WTC11 (cell line): ENCODE results near the gene STOM. TPM values are rescaled to one million over a fixed set of nuclear protein-coding genes. Genes with fewer than 3 reads are reported as not detected.

ENCODE experiments used
- ATAC-seq: fragments of 200-7000 bp; cut with Tn5 transposase; 2 replicates; pipeline ENCODE4 v1.10.0; 2021; ENCODE audit warnings: mild to moderate bottlenecking, moderate library complexity
- CTCF ChIA-PET: fragments of 300-600 bp; sonication (Branson Sonifier 250); formaldehyde crosslinking; loops from one replicate; lab custom pipeline; 2021; ENCODE audit warnings: antibody characterized with exemption; lab: Charles Lee
- POLR2A ChIA-PET: fragments of 350-600 bp; sonication (Branson Sonifier 250); formaldehyde crosslinking; loops from one replicate; lab custom pipeline; 2021; ENCODE audit warnings: antibody characterized with exemption; lab: Charles Lee
- DNase-seq: peaks from one replicate; pipeline ENCODE4 v3.0.0; 2021; ENCODE audit warnings: low spot score
- H3K27ac Mint-ChIP-seq: 2 replicates; pipeline ENCODE4 v1.8.0; 2021; ENCODE audit warnings: mixed read lengths
- H3K27me3 Mint-ChIP-seq: 2 replicates; pipeline ENCODE4 v1.8.0; 2021; ENCODE audit warnings: low read depth, mild to moderate bottlenecking, moderate library complexity, mixed read lengths
- H3K36me3 Mint-ChIP-seq: 2 replicates; pipeline ENCODE4 v1.8.0; 2021; ENCODE audit warnings: mixed read lengths
- H3K4me1 Mint-ChIP-seq: 2 replicates; pipeline ENCODE4 v1.8.0; 2022; ENCODE audit warnings: mixed read lengths
- H3K4me3 Mint-ChIP-seq: 2 replicates; pipeline ENCODE4 v1.8.0; 2021; ENCODE audit warnings: mild to moderate bottlenecking, moderate library complexity, mixed read lengths
- H3K9me3 Mint-ChIP-seq: 2 replicates; pipeline ENCODE4 v1.8.0; 2021; ENCODE audit warnings: mixed read lengths
- AFF4 ChIP-seq: sonication (generic); formaldehyde crosslinking; IDR thresholded peaks from 2 replicates; pipeline ENCODE4 v1.8.1; 2023; ENCODE audit warnings: mild to moderate bottlenecking, missing genetic modification reagents, borderline replicate concordance
- CREB1 ChIP-seq: sonication (generic); formaldehyde crosslinking; IDR thresholded peaks from 2 replicates; pipeline ENCODE4 v1.8.0; 2023; ENCODE audit warnings: mild to moderate bottlenecking, missing genetic modification reagents
- EMX1 ChIP-seq: fragments of 250-450 bp; sonication (Bioruptor Pico); IDR thresholded peaks from 2 replicates; pipeline ENCODE4 v1.8.0; 2021; ENCODE audit warnings: mild to moderate bottlenecking
- FOXP1 ChIP-seq: sonication (generic); formaldehyde crosslinking; IDR thresholded peaks from 2 replicates; pipeline ENCODE4 v1.8.0; 2022; ENCODE audit warnings: missing genetic modification reagents, mild to moderate bottlenecking, moderate library complexity, borderline replicate concordance
- HMGA2 ChIP-seq: fragments of 250-450 bp; sonication (Bioruptor Pico); IDR thresholded peaks from 2 replicates; pipeline ENCODE4 v1.4.0; 2021; ENCODE audit warnings: mild to moderate bottlenecking, moderate library complexity
- IRF1 ChIP-seq: sonication (generic); formaldehyde crosslinking; IDR thresholded peaks from 2 replicates; pipeline ENCODE4 v1.8.0; 2023; ENCODE audit warnings: missing genetic modification reagents
- JUN ChIP-seq: sonication (generic); formaldehyde crosslinking; IDR thresholded peaks from 2 replicates; pipeline ENCODE4 v1.8.0; 2023; ENCODE audit warnings: mild to moderate bottlenecking, missing genetic modification reagents
- NFE2L1 ChIP-seq: sonication (generic); formaldehyde crosslinking; IDR thresholded peaks from 2 replicates; pipeline ENCODE4 v1.8.1; 2023; ENCODE audit warnings: missing genetic modification reagents
- USF1 ChIP-seq: sonication (generic); formaldehyde crosslinking; IDR thresholded peaks from 2 replicates; pipeline ENCODE4 v1.8.0; 2022; ENCODE audit warnings: mild to moderate bottlenecking, missing genetic modification reagents
- ZBTB21 ChIP-seq: sonication (generic); formaldehyde crosslinking; IDR thresholded peaks from 2 replicates; pipeline ENCODE4 v1.8.1; 2023; ENCODE audit warnings: mild to moderate bottlenecking, missing genetic modification reagents, borderline replicate concordance
- ZNF232 ChIP-seq: sonication (generic); formaldehyde crosslinking; IDR thresholded peaks from 2 replicates; pipeline ENCODE4 v1.8.0; 2022; ENCODE audit warnings: mild to moderate bottlenecking, missing genetic modification reagents
- ZNF423 ChIP-seq: fragments of 250-450 bp; sonication (Bioruptor Pico); IDR thresholded peaks from 2 replicates; pipeline ENCODE4 v2.1.2; 2022; ENCODE audit warnings: mild to moderate bottlenecking, moderate library complexity
- ZSCAN18 ChIP-seq: fragments of 250-450 bp; sonication (Bioruptor Pico); IDR thresholded peaks from 2 replicates; pipeline ENCODE4 v2.1.2; 2022; ENCODE audit warnings: mild to moderate bottlenecking, moderate library complexity
- total RNA-seq: library from RNA; stranded (reverse); gene quantifications from 3 replicates; pipeline ENCODE4 v1.2.3, GENCODE V29; 2021
- TF ChIP-seq, protein P1 (sequence below): fragments of 250-450 bp; sonication (Bioruptor Pico); IDR thresholded peaks from 2 replicates; pipeline ENCODE4 v1.9.0; 2021; ENCODE audit warnings: moderate library complexity, mild to moderate bottlenecking, inconsistent platforms, borderline replicate concordance
- TF ChIP-seq, protein P2 (sequence below): sonication (generic); formaldehyde crosslinking; IDR thresholded peaks from 2 replicates; pipeline ENCODE4 v1.8.0; 2022; ENCODE audit warnings: mild to moderate bottlenecking, missing genetic modification reagents

The STOM gene
- total RNA-seq, 1 experiment from 2014 or later = 32.9 TPM

DNA sequence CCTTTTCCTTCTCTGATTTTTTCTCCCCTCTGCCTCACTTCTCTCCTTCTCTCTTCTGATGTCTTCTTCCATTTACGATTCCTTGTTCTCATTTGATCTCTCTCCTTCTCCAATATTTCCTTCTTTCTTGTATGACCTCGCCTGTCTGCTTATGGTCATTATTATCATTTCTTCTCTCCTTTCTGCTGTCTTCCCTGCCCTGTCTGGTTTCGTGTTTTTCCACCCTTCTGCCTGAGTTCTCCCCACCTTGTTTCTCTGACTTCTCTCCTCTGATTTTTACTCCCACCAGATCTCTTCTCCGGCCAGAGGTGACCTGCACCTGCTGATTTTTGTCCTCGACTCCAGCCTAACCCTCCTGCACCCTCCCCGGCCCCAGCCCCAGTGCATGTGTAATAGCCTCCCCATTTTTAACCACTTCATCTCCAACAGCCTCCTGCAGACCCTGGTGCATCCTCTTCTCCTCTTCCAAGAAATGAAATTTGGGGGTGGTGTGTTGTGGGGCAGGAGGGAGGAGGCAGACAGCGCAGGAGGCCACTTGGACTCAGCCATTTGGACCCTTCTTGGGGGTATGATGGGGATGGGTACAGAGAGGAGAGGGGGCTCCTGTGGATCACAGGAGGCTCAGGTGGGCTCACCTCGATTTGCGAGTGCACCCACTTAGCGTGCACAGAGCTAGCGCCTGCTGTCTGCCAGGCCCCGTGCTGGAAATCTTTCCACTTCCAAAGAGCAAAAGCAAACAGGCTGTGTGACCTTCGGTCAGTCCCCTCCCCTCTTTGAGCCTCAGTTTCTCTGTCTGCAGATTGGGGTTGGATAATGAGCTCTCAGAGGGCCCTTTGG is 69.5 kb downstream of the STOM start (continued):
- no peak for TF ChIP-seq HMGA2 (CRISPR knock-in tag)
- TF ChIP-seq ZBTB21 (CRISPR knock-in tag) = no peak

DNA sequence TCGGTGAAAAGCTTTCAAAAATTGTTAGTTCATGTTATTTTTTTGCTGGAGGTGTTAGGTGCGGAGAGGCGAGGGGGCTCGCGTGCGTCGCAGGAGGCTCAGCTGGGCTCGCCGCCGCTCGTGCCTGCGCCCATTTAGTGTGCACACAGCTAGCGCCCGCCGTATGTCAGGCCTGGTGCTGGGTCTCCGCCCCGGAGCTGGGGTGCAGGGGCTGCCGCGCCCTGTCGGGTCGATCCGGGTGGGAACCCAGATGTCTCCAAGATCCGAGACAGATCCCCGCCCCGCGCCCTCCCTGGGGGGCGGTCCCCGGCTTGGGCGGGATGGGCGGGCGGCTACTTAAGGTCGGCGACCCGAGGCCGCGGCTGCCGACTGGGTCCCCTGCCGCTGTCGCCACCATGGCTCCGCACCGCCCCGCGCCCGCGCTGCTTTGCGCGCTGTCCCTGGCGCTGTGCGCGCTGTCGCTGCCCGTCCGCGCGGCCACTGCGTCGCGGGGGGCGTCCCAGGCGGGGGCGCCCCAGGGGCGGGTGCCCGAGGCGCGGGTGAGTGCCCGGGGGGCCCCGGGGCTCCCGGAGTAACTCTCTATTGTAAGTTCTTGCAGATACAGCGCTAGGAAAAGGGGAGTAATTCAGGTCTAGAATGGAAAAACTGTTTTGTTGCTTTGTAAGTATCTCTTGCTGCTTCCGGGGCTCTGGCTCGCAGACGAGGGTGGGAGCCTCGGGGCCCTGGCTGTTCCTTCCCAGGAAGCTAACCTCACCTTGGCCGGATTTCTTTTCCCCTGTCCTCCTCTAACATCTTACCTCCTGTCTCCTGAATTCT is 70.4 kb downstream of the STOM start:
- ChIA-PET CTCF (interaction anchor here (1.0 to 4.2 kb wide), 8 partner anchors 11 to 239 kb away, joined by 3 to 27 read pairs (median 8); partner anchors contain the start of gene GSN), POLR2A (interaction anchor here (1.0 to 1.3 kb wide), 2 partner anchors 11 to 15 kb away, joined by 3 read pairs; no protein-coding TSS in a partner anchor)
- TF ChIP-seq USF1 (CRISPR knock-in tag) (no peak), FOXP1 (CRISPR knock-in tag) (peak; percentile 49; the same call in 1 of the 2 replicates), EMX1 (no peak), ZNF232 (CRISPR knock-in tag) (no peak), IRF1 (no peak), NFE2L1 (CRISPR knock-in tag) (no peak), JUN (CRISPR knock-in tag) (no peak), AFF4 (CRISPR knock-in tag) (no peak), ZSCAN18 (no peak), CREB1 (CRISPR knock-in tag) (no peak), ZNF423 (CRISPR knock-in tag) (peak; percentile 85)
- TF ChIP-seq, protein P1, sequence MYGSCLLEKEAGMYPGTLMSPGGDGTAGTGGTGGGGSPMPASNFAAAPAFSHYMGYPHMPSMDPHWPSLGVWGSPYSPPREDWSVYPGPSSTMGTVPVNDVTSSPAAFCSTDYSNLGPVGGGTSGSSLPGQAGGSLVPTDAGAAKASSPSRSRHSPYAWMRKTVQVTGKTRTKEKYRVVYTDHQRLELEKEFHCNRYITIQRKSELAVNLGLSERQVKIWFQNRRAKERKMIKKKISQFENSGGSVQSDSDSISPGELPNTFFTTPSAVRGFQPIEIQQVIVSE = no peak
- TF ChIP-seq, protein P2, sequence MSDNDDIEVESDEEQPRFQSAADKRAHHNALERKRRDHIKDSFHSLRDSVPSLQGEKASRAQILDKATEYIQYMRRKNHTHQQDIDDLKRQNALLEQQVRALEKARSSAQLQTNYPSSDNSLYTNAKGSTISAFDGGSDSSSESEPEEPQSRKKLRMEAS (CRISPR knock-in tag) = no peak
- no peaks in the 10 kb centered on the region for H3K9me3 Mint-ChIP-seq
- H3K4me1 Mint-ChIP-seq = peaks cover 23% of the 10 kb centered on the region
- ATAC-seq (peak; percentile 56), DNase-seq (peak; percentile 23)
- no peaks in the 10 kb centered on the region for H3K36me3 Mint-ChIP-seq
- peak overlapping the region; percentile 74 for H3K4me3 Mint-ChIP-seq
- no peak overlapping the region for H3K27ac Mint-ChIP-seq
- H3K27me3 Mint-ChIP-seq = peaks cover 21% of the 10 kb centered on the region
